ENCODE measurements around the gene USP1. TPM values are rescaled to one million over a fixed set of nuclear protein-coding genes. Genes with fewer than 3 reads are reported as not detected.

Gene USP1
- total and polyA plus RNA-seq, 10 of the 15 experiments (the other 5 are each of a cell fraction or from before 2014, with no cell fraction given), result 25.6 to 77.9 (median 48.1) TPM

GRCh38 chr1:62500210-62500609, 63.4 kb downstream of the USP1 start:
- Histone ChIP-seq H2AFZ (ENCODE audit: control insufficient read depth, low read depth, low read length) (no peak overlapping the region), H3K4me3 (no peak overlapping the region), H3K4me2 (ENCODE audit: control insufficient read depth, insufficient read depth) (no peak overlapping the region), H3K27ac (ENCODE audit: control insufficient read depth, insufficient read depth) (no peak overlapping the region), H4K20me1 (ENCODE audit: control insufficient read depth, insufficient read depth) (no peaks in the 10 kb centered on the region), H3K4me1 (ENCODE audit: control insufficient read depth, insufficient read depth, low read length) (no peaks in the 10 kb centered on the region), H3K9ac (ENCODE audit: control insufficient read depth, insufficient read depth, low read length) (no peak overlapping the region), H3K27me3 (replicated peaks in 1 of 2; ENCODE audit: control insufficient read depth in 2 of 2, insufficient read depth in 2 of 2, low read length in 1 of 2) (no peaks in the 10 kb centered on the region), H3K36me3 (ENCODE audit: control insufficient read depth in 2 of 2, insufficient read depth in 2 of 2, low read length in 1 of 2) (no peaks in the 10 kb centered on the region), H3K9me3 (replicated peaks; ENCODE audit: control insufficient read depth, insufficient read depth, low read length) (no peaks in the 10 kb centered on the region), H3K79me2 (ENCODE audit: control insufficient read depth, insufficient read depth, low read length) (no peaks in the 10 kb centered on the region)
- intact Hi-C loops (cut with micrococcal nuclease; ENCODE audit: unreplicated experiment) (loop anchor here (10.0 kb wide), 1 partner anchor 345 kb away; no protein-coding TSS in a partner anchor), in situ Hi-C loops (cut with MboI) (no loop called here)
- DNase-seq (ENCODE audit: low read depth, low spot score) (no peak), FAIRE-seq (no peak), ATAC-seq (no peak)
- ChIA-PET POLR2A (no interaction called here), RAD21 (ENCODE audit: unreplicated experiment) (interaction anchor here (0.6 to 1.3 kb wide), 3 partner anchors 8 to 247 kb away, joined by 3 read pairs; no protein-coding TSS in a partner anchor), CTCF (interaction anchor here (0.9 to 3.5 kb wide), 5 partner anchors 8 to 246 kb away, joined by 3 to 24 read pairs (median 4); no protein-coding TSS in a partner anchor), SMC1A (ENCODE audit: uncharacterized antibody, unreplicated experiment) (interaction anchor here (0.7 to 3.1 kb wide), 6 partner anchors 10 to 247 kb away, joined by 3 to 15 read pairs (median 3); no protein-coding TSS in a partner anchor)
- no peak for TF ChIP-seq RAD51 (IDR thresholded peaks at IDR 0.05)
- TF ChIP-seq RFX5 (IDR thresholded peaks at IDR 0.05; ENCODE audit: low read depth, low read length), result no peak
- TF ChIP-seq ATF3 (IDR thresholded peaks at IDR 0.05; ENCODE audit: borderline replicate concordance, extremely low read depth, low read depth, low read length), result no peak
- no peak for TF ChIP-seq EED (IDR thresholded peaks at IDR 0.05; ENCODE audit: low read depth)
- no peak for TF ChIP-seq MEF2B (IDR thresholded peaks at IDR 0.05; ENCODE audit: partially characterized antibody, poor library complexity, severe bottlenecking)
- no peak for TF ChIP-seq PAX5 (IDR thresholded peaks at IDR 0.05; ENCODE audit: borderline replicate concordance, low read depth, low read length)
- no peak for TF ChIP-seq CBX3 (IDR thresholded peaks at IDR 0.05; ENCODE audit: borderline replicate concordance, low read depth)
- TF ChIP-seq HSF1 (IDR thresholded peaks at IDR 0.05; ENCODE audit: low read depth, low read length), result no peak
- no peak for TF ChIP-seq SREBF1 (IDR thresholded peaks at IDR 0.05; ENCODE audit: low read length)
- TF ChIP-seq FOS (IDR thresholded peaks at IDR 0.05; ENCODE audit: borderline replicate concordance, extremely low read depth, insufficient read length), result no peak
- no peak for TF ChIP-seq MYC (IDR thresholded peaks at IDR 0.05; ENCODE audit: insufficient read depth, insufficient read length, insufficient replicate concordance, low read length, severe bottlenecking)
- no peak for TF ChIP-seq CTCF (IDR thresholded peaks at IDR 0.05 in 2 of 3, conservative IDR thresholded peaks at IDR 0.05 in 1 of 3; ENCODE audit: control insufficient read depth in 2 of 3, extremely low read depth in 1 of 3, insufficient read depth in 1 of 3, low read depth in 3 of 3, low read length in 3 of 3)
- no peak for TF ChIP-seq TCF3 (IDR thresholded peaks at IDR 0.05; ENCODE audit: borderline replicate concordance, insufficient read depth, low read depth, low read length)
- TF ChIP-seq CBX5 (IDR thresholded peaks at IDR 0.05; ENCODE audit: low read depth), result no peak
- TF ChIP-seq ZNF687 (IDR thresholded peaks at IDR 0.05), result no peak
- no TSS peak for BruUV-seq (replicated peaks)
